Prostate gland (tissue), 2 donors: ENCODE data around the gene ARHGAP29. TPM values are rescaled to one million over a fixed set of nuclear protein-coding genes. Genes with fewer than 3 reads are reported as not detected.

Experiments used
- DNase-seq: peaks from one replicate; pipeline ENCODE4 v3.0.0-alpha.2; 2019; ENCODE audit warnings: low spot score
- H3K27ac ChIP-seq, 2 donors: fragments of 200-600 bp; sonication (generic); 2 replicates each; pipeline ENCODE4 v1.5.1; 2017 to 2019
- H3K27me3 ChIP-seq: fragments of 200-600 bp; sonication (generic); replicated peaks from 2 replicates; pipeline ENCODE4 v1.5.1; 2019; ENCODE audit not compliant: insufficient read depth
- H3K36me3 ChIP-seq, 2 donors: fragments of 200-600 bp; sonication (generic); 1 replicate in 1 of 2; 2 replicates in 1 of 2; pipeline versions ENCODE4 v1.5.1 to v1.8.1; 2017 to 2019
- H3K4me1 ChIP-seq: fragments of 200-600 bp; sonication (generic); replicated peaks from 2 replicates; pipeline ENCODE4 v1.5.1; 2019
- H3K4me3 ChIP-seq, 2 donors: fragments of 200-600 bp; sonication (generic); 2 replicates each; pipeline ENCODE4 v1.5.1; 2017 to 2019
- H3K9me3 ChIP-seq: fragments of 200-600 bp; sonication (generic); 2 replicates; pipeline ENCODE4 v1.5.1; 2017
- CTCF ChIP-seq, 4 experiments: fragments of 200-600 bp in 2 of 4; fragments of 450-650 bp in 2 of 4; sonication (generic) in 2 of 4; IDR thresholded peaks; 1 replicate in 3 of 4; 2 replicates in 1 of 4; pipeline ENCODE4 v1.5.1; 2016 to 2019; ENCODE audit warnings: antibody characterized with exemption in 4 of 4, mild to moderate bottlenecking in 2 of 4, moderate library complexity in 2 of 4
- POLR2A ChIP-seq: fragments of 450-650 bp; IDR thresholded peaks from one replicate; pipeline ENCODE4 v1.6.1; 2016; ENCODE audit warnings: antibody characterized with exemption, mild to moderate bottlenecking
- POLR2AphosphoS5 ChIP-seq: sonication (generic); formaldehyde crosslinking; IDR thresholded peaks from one replicate; pipeline ENCODE4 v1.6.1; 2017; ENCODE audit warnings: antibody characterized with exemption
- WGBS: methylation state at CpG from one replicate; pipeline ENCODE4 v1.1.5; 2018; 5-methylcytosine and 5-hydroxymethylcytosine counted together
- intact Hi-C: fragments of 100-400 bp; cut with DNase I; formaldehyde crosslinking; loops from one replicate; pipeline ENCODE4 v1.14.2; 2022
- total RNA-seq, 2 donors: library from RNA; depleted of rRNA; stranded (reverse); fragments of >200 nt; gene quantifications; one replicate each; pipeline ENCODE4 v1.1.0, GENCODE V29; 2016

The ARHGAP29 gene
- total RNA-seq, 2 donors from 2014 or later: 27.8 to 32.9 TPM

GRCh38 chr1:94236630-94237290, 624 bp downstream of the ARHGAP29 start:
- no peak for TF ChIP-seq POLR2AphosphoS5
- no peak for TF ChIP-seq POLR2A
- TF ChIP-seq CTCF (IDR thresholded peaks at IDR 0.05): peak in 2 of 4 experiments; percentile 29 to 38
- intact Hi-C loops: loop anchor here (5.0 to 10.0 kb wide), 3 partner anchors 91 to 174 kb away; no protein-coding TSS in a partner anchor
- Histone ChIP-seq H3K27me3 (no peaks in the 10 kb centered on the region), H3K4me3 (peak overlapping the region; percentile 94), H3K9me3 (no peaks in the 10 kb centered on the region), H3K4me1 (peaks cover 3% of the 10 kb centered on the region), H3K36me3 (no peaks in the 10 kb centered on the region), H3K27ac (peak overlapping the region; percentile 88 to 93)
- DNase-seq: peak; percentile 35
- WGBS: 0% methylated on average over 34 of the region's 39 CpGs

- intact Hi-C loops: loop anchor here (5.0 to 10.0 kb wide), 3 partner anchors 91 to 174 kb away; no protein-coding TSS in a partner anchor
- Histone ChIP-seq H3K4me1 (peaks cover 3% of the 10 kb centered on the region), H3K27me3 (no peaks in the 10 kb centered on the region), H3K4me3 (peak overlapping the region; percentile 94), H3K27ac (peak overlapping the region; percentile 88 to 93), H3K36me3 (no peaks in the 10 kb centered on the region), H3K9me3 (no peaks in the 10 kb centered on the region)
- DNase-seq: no peak
- TF ChIP-seq CTCF (IDR thresholded peaks at IDR 0.05) (no peak), POLR2AphosphoS5 (no peak), POLR2A (no peak)
- 1% methylated on average over 6 of the region's 6 CpGs for WGBS
Observed at GRCh38 chr1:94236013-94236491, 1.3 kb downstream of the ARHGAP29 start.

GRCh38 chr1:94235189-94236012, 2.0 kb downstream of the ARHGAP29 start:
- Histone ChIP-seq H3K27me3 (no peaks in the 10 kb centered on the region), H3K4me3 (peak overlapping the region; percentile 94), H3K9me3 (no peaks in the 10 kb centered on the region), H3K27ac (peak overlapping the region; percentile 88 to 93), H3K4me1 (peaks cover 3% of the 10 kb centered on the region), H3K36me3 (no peaks in the 10 kb centered on the region)
- WGBS: 25% methylated on average over 9 of the region's 9 CpGs
- intact Hi-C loops: loop anchor here (5.0 to 10.0 kb wide), 3 partner anchors 92 to 173 kb away; no protein-coding TSS in a partner anchor
- no peak for TF ChIP-seq CTCF (IDR thresholded peaks at IDR 0.05)
- TF ChIP-seq POLR2AphosphoS5: no peak
- TF ChIP-seq POLR2A: no peak
- no peak for DNase-seq

- Histone ChIP-seq H3K27ac (no peak overlapping the region), H3K27me3 (no peaks in the 10 kb centered on the region), H3K4me3 (no peak overlapping the region), H3K9me3 (no peaks in the 10 kb centered on the region), H3K4me1 (peaks cover 3% of the 10 kb centered on the region), H3K36me3 (no peaks in the 10 kb centered on the region)
- intact Hi-C loops: loop anchor here (5.0 to 10.0 kb wide), 3 partner anchors 93 to 172 kb away; no protein-coding TSS in a partner anchor
- 26% methylated on average over 1 of the region's 1 CpG for WGBS
- no peak for TF ChIP-seq CTCF (IDR thresholded peaks at IDR 0.05)
- no peak for TF ChIP-seq POLR2A
- TF ChIP-seq POLR2AphosphoS5: no peak
- DNase-seq: no peak
Observed at GRCh38 chr1:94234615-94235014, 2.8 kb downstream of the ARHGAP29 start.
